GM19438 (cell line): Measurements from ENCODE around the gene BMP8B.
"Not testable (repeated sequence)": the region's sequence is repeated elsewhere in the genome, so short reads cannot be mapped to it uniquely, and the experiment has no call there.

Experiments
- ATAC-seq: cut with Tn5 transposase; IDR thresholded peaks from one replicate; pipeline ENCODE4 v1.9.1; 2021; ENCODE audit warnings: low read depth; ENCODE audit not compliant: unreplicated experiment

The BMP8B gene

DNA sequence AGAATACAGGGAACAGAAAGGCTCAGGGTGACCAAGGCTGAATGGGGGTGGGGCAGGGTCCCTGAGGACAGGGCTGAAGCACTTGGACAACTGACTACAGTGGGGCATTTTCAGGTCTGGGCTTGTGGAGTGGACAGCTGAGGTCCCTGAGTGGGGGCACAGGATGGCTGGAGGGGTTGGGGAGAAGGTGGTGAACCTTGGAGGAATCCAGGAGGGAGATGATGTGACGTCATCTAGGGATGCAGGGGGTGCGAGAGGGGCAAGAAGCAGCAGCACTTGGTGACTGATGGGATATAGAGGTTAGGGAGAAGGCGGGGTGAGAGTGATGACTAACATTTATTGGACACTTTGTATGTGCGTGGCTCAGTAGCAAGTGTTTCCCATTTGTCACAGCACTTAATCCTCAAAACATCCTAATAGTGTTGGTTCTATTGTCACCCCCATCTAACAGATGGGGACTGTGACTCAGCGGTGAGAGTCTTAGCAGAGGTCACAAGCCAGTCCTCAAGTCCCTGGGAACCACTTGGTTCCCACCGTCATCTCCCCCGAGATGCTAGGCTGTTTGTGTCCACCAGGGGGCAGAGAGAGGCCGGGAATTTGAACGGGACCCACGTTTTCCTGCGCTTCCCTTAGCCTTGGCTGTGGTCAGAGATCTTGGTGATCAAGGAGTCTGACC, 27.9 kb upstream of the BMP8B start:
- peak; percentile 41 for ATAC-seq

DNA sequence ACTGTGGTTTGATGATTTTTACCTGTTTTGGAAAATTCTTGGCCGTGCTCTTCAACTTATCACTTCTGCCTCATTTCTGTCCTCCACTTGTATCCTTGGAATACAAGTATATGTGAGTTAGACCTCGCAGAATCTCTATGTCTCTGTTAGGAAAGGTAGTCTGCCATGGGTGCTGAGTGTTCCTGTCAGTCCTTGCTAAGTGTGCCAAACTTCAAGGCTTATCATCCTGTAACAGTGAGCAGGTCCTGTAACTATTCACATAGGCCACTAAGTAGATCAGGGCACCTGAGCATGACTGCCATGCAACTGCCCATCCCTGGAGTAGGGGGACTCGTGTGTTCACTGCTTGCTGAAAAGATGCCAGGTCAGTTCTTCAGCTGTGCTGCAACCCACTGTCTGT, 24.2 kb upstream of the BMP8B start:
- ATAC-seq = no peak

DNA sequence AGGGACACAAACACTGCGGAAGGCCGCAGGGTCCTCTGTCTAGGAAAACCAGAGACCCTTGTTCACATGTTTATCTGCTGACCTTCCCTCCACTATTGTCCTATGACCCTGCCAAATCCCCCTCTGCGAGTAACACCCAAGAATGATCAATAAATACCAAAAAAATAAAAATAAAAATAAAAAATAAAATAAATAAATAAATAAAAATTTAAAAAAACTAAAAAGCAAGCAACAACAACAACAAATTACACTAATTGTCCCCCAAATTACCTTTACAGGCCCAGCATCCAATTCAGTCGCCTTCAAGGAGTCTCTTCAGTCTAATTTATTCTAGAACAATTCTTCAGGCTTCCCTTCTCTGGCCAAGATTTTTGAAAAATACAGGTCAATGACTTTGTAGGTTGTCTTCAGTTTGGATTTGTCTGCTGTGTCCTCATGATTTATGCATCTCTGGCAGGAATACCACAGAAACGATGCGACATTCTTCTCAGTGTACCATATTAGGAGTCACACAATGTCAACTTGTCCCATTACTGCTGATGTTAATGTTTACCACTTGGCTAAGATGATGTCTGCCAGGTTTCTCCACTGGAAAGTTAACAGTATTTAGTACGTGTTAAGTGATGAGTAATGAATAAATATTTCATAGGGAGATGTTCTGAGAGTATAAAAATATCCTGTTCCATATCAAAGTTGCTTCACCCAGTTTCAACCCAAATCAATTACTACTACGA, 20.3 kb upstream of the BMP8B start:
- ATAC-seq = no peak

DNA sequence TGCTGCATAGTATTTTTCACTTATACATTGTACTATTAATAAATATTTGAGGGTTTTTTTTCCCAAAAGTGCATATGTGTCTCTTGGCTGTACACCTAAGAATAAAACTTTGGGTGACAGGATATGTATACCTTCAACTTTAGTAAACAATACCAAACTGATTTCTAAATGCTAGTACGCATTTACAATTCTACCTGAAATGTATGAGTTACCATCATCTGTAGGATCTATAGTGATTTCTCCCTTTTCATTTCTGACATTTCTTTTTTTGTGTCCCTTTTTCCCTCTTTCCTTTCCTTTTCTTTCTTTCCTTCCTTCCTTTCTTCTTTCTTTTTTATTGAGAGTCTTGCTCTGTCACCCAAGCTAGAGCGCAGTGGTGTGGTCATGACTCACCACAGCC, 16.7 kb upstream of the BMP8B start:
- ATAC-seq = no peak

DNA sequence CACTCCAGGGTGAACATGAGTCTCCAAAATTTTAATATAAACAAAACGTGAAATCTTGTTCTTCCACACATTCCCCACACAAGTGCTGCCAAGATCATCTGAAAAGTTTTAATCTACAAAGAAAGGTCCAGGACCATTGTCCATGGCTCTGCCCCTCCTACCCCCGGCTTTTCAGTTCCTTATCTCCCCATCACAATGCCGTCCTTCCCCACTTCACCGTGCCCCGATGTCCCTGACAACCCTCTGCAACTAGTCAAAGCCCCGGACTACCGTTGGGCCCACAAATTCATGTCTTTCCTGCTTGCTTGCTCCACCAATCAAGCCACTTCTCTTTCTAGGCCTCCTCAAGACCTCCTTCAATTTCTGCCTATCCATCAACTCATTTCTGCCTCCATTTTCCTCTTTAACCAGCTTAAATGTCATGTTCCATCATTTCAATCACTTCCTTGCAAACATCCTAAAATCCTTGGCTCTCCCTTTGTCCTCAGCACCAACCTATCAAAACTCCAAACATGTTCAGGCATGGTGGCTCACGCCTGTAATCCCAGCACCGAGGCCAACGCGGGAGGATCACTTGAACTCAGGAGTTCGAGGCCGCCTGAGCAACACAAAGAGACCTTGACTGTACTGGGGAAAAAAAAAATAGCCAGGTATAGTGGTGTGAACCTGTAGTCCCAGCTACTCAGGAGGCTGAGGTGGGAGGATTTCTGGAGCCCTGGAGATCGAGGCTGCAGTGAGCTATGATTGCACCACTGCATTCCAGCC, 14.0 kb upstream of the BMP8B start:
- no peak for ATAC-seq

DNA sequence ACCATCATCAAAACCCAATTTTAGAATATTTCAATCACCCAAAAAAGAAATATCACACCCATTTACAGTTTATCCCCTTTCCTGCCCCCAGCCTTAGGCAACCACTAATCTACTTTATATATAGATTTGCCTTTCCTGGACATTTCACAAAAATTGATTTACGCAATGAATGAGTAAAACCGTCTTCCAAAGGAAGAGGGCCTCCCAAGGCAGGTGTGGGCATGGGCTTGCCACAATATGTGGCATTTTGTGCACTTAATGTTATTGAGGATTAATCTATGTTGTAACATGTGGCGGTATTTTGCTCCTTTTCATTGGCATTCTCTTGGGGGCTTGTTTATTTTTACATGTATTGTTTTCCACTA, 11.8 kb upstream of the BMP8B start:
- no peak for ATAC-seq

DNA sequence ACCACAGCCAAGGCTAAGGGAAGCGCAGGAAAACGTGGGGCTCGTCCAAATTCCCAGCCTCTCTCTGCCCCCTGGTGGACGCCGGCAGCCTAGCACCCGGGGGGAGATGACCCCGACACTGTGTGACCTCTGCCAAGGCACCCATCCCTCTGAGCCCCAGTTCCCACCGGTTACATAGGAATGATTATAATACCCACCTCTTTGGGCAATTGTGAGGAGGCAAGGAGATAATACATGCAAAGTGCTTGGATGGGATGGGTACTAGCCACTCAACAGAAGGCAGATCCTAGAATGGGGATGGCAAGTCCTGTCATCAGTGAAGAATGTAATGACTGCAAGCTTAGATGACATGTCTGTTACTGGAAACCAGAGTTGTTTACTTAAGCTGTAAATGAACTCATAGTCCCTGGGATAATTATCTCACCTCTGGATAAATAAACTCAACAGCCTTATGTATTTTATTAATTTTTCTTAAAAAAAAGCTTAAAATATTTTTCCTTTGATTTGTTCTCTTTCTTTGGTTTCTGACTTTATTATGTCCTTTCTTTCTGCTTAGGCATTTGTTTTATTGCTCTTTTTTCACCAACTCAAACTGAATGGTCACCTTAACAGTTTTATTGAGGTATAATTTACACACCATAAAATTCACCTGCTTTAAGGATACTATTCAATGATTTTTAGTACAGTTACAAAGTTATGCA, 11.3 kb upstream of the BMP8B start:
- ATAC-seq = peak; percentile 64

DNA sequence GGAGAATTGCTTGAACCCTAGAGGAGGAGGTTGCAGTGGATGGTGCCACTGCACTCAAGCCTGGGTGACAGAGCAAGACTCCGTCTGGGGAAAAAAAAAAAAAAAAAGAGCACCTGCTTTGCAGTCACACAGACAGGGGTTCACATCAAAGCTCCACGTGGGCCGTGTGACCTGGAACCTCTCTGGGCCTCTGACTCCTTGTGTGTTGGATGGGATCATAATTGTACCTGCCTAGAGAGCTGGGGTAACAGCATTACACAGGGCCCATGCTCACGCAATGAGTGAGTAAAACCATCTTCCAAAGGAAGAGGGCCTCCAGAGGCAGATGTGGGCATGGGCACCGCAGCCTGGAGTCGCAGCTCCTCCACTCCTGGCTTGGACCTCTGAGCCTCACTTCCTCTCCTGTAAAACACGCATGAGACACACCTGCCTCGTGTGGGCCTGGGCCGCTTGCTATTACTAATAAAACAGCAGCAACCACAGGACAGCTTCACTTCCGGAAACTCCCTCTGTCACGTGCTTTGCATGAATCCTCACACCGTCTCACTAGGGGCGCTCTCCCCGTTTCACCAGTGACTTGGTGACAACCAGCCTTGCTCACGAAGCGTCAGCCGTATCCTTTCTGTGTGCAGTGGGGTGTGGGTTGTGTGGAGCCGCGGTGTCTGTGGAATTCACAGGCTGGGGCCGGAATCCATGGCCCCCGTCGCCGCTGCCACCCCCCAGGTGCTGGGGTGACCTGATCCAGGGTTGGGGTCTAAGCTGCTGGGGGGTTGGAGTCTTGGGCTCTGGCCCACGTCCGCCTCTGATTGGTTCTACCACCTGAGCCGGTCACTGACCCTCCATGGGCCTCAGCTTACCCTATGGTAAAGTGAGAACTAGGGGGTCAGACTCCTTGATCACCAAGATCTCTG, 10.4 kb upstream of the BMP8B start:
- ATAC-seq = peak; percentile 85

DNA sequence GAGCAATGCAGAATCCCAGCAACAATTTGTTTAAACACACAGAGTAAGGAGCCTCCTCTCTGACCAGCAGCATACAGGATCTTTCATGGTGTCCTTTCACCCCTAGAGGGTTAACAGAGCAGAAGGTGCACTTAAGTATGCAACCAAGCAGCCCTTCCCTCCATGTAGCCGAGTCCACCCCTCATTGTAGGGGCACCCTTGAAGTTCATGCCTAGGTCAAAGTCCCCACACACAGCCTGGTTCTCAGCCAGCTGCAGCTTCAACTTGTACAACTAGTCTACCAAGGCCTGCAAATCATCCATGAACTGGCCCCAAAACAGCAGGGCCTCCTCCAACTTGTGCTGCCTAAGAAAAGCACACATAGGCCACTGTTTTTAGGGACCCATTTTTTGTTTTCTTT, 7.0 kb upstream of the BMP8B start:
- ATAC-seq = no peak

DNA sequence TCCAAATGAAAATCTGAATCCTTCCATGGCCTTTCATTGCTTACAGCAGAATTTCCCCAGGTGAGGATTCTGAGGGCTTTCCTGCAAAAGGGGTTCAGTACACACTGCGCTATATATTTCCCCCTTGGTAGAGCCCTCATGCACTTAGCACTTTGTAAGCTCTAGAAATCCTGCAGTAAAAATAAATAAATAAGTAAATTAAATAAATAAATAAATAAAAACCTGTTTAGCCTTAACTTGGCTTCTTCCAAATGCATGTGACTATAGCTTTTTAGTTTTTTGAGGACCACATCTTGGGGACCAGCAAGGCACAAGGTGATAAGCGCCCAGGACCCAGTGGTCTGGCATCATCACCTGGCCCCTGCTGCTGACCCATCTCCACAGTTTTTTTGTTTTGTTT, 3.2 kb upstream of the BMP8B start:
- no peak for ATAC-seq

DNA sequence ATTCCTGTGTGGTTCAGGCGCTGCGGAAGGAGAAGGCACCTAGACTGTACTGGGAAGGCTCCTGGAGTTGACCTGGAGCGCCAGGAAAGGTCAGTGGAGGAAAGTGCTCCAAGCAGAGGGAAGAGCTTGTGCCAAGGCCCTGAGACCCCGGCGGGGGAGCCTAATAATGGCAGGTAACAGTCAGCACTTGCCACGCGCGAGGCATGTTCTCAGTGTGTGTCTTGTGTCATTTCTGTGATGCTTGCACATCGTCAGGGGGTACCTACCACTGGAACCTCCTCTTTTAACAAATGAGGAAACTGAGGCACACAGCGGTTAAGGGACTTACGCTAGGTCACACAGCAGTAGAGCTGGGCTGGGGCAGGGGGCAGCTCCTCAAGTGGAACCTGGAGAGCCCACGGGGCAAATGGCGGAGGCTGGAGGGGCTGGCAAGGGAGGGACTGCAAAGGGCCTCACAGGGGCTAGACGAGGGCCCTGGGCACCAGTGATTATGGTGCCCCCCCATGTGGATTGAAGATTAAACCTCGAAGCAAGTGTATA, 976 bp upstream of the BMP8B start:
- ATAC-seq = no peak

DNA sequence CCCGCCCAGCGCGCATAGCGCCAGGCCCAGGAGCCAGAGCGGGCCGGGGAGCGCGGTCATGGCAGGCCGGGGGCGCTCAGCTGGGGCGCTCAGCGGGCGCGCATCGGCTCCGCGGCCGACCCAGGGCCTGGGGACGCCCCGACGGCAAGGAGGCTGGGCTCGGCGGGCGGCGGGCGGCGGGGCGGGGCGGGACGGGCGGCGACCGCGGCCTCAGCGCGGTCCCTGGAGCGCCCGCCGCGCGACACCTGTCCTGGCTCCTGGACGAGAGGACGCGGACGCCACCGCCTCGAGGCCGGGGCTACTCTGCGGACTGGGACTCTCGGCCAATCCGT, 273 bp downstream of the BMP8B start:
- ATAC-seq = peak; percentile 39

DNA sequence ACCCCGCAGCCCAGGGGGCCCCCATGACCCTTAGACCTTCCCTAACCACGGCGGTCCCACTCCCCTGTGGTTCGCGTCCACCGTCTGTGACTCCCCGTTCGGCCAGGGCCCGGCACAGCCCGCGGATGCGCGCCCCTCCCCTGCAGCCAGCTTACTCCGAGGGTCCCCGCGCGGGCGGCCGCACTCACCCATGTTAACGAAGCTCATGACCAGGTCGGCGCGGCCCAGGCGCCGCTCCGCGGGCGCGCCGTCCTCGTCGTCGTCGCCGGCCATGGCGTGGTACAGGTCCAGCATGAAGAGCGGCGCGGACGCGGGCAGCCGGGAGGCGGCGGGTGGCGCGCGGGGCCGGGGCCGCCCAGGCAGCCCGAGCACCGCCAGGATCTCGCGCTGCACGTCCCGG, 701 bp downstream of the BMP8B start:
- peak; percentile 16 for ATAC-seq

DNA sequence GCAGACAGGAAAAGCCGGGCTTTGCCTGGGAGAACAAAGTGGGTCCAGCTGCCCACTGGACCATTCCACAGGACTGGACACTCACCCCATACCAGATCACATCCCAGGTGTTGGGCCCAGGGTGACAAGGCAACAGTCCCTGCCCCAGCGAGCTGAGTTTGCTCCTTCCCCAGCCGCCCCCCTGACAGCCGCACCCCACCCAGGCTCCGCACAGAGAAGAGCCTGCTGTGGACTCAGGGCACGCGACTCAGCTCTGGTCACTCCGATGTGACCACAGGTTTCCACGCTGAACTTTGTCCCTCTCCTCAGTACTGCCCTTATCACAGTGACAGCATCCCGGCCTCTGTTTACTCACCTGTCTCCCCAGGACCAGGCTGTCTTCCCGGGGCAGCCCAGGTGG, 1.2 kb downstream of the BMP8B start:
- ATAC-seq = no peak

DNA sequence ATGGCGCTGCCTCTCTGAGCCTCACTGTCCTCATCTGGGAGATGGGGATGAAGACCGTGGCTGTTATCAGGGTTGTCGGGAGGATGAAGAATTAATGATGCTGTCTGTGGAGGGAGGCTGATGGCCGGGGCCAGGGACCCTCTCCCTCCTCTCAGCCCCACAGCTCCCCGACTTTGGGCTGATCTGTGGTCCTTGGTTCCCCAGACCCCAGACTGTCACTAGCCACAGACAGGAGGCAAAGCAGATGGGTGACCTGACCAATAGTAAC, 1.6 kb downstream of the BMP8B start:
- not testable (repeated sequence) for ATAC-seq

DNA sequence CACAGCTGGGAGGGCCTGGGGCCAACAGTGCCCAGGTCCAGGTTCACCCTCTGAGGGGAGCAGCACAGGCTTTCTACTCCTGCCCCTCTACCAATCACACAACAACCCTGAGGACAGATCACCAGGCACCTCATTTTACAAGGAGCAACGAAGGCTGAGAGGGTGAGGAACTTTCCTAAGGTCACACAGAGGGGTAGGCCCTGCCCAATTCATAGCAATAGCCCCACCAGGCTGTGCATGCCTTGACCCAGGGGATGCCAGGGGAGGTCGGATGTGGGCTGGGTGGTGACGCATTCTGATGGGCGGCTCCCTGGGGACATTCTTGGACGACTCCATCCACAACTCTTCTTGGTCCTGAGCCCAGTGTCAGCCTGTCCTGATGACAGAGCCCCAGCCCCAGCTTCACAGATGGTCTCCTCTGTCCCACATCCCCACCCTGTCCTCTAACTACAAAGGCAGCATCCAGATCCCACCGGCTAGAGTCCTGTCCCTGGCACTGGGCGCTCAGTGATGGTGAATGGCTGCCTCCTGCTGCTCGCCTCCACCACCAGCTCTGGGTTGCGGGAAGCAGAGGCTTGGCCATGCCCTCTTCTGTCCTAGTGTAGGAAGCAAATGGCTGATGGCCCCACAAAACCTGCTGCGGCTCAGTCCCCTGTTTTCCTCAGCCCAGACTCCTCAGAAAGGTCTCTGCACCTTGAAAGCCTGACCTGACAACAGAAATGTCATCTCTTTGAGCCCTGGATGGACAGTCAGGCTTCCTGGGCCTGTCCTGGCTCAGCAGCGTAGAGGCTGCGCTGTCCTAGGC, 2.2 kb downstream of the BMP8B start:
- ATAC-seq = not testable (repeated sequence)

DNA sequence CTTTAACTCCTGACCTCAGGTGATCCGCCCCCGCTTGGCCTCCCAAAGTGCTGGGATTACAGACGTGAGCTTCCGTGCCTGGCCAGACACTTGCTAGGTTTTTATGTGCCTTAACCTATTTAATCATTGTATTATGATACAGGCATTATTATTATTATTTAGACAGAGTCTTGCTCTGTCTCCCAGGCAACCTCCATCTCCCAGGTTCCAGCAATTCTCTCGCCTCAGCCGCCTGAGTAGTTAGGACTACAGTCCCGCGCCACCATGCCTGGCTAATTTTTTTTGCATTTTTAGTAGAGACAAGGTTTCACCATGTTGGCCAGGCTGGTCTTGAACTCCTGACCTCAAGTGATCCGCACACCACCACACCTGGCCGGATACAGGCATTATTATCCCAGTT, 6.0 kb downstream of the BMP8B start:
- not testable (repeated sequence) for ATAC-seq

DNA sequence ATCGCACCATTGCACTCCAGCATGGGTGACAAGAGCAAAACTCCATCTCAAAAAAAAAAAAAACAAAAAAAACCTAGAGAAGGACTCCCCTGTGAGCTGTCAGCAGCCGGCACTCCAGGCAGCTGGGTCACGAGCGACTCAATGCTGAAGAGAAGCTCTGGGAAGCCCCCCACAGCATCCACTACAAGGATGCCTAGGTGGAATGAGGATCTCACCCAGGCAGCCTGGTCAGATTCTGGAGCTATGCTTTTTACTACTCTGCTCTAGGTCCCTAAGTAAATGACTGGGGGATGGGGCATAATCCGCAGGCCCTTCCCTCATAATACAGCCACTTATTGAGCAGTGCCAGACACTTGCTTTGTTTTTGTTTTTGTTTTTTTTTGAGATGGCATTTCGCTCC, 6.6 kb downstream of the BMP8B start:
- no peak for ATAC-seq

DNA sequence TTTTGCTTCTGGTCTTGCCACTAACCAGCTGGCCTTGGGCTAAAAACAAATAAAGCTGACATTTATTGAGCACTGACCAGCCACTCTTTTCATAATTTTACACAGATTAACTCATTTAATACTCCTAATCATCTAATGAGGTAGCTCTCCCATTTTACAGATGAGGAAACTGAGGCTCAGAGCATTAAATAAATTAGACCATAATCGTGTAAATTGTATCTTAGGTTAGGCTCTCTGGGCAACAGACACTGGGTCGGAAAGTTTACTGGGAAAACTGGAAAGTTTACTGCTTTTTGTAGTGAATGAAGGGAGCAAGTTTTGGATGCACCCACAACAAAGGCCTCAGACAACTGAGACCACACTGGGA, 7.3 kb downstream of the BMP8B start:
- ATAC-seq = no peak

DNA sequence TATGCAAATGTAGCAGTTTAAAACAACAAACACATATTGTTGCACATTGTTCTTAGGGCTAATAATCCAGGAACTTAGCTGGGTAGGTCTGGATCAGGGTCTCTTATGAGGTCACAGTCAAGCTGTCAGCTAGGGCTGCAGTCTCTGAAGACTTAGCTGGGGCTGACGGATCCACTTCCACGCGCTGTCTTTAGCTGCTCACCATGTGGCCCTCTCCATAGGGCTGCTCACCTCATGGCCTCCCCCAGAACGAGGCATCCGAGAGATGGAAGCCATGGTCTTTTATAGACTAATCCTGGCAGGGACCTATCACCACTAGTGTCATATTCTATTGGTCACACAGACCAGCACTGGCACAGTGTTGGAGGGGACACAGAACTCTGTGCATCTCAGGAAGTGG, 8.8 kb downstream of the BMP8B start:
- ATAC-seq = no peak
